GM13977 (cell line): ENCODE results near the gene TNFAIP8L1.
"Not testable (repeated sequence)": the region's sequence is repeated elsewhere in the genome, so short reads cannot be mapped to it uniquely, and the experiment has no call there.

Experiments
- DNase-seq: peaks from one replicate; pipeline ENCODE4 v3.0.0; 2012; ENCODE audit warnings: low spot score
- CTCF ChIP-seq: IDR thresholded peaks from 2 replicates; pipeline ENCODE4 v1.5.1; 2012; ENCODE audit warnings: mild to moderate bottlenecking, control low read depth; ENCODE audit not compliant: insufficient read depth; ENCODE audit errors: extremely low read depth, missing control alignments
- in situ Hi-C: fragments of 300-500 bp; cut with MboI; formaldehyde crosslinking; loops from one replicate; pipeline ENCODE4 v1.12.0; 2022; ENCODE audit warnings: low sequenced_read_pairs, low pct_unique_long_range_greater_than_20kb, mixed read lengths, inconsistent platforms; ENCODE audit not compliant: unreplicated experiment

TNFAIP8L1 gene

GRCh38 chr19:4594201-4594600 lies 45.1 kb upstream of the TNFAIP8L1 start:
- DNase-seq = no peak
- no peak for TF ChIP-seq CTCF
- in situ Hi-C loops = no loop called here

GRCh38 chr19:4595158-4595557 lies 44.2 kb upstream of the TNFAIP8L1 start:
- DNase-seq, in situ Hi-C loops: not testable (repeated sequence)

- in situ Hi-C loops = no loop called here
- TF ChIP-seq CTCF = no peak
- no peak for DNase-seq
These were observed 43.0 kb upstream of the TNFAIP8L1 start for GRCh38 chr19:4596033-4596904.

GRCh38 chr19:4597278-4597974 lies 41.9 kb upstream of the TNFAIP8L1 start:
- no peak for TF ChIP-seq CTCF
- in situ Hi-C loops = no loop called here
- DNase-seq = peak; percentile 74

- in situ Hi-C loops = no loop called here
- peak; percentile 90 for DNase-seq
- no peak for TF ChIP-seq CTCF
These were observed 41.2 kb upstream of the TNFAIP8L1 start for GRCh38 chr19:4597975-4598671.

GRCh38 chr19:4598712-4599111 lies 40.6 kb upstream of the TNFAIP8L1 start:
- in situ Hi-C loops = no loop called here
- no peak for DNase-seq
- TF ChIP-seq CTCF = no peak
